Mesothelial cell of epicardium (in vitro differentiated cells): Measurements from ENCODE around the gene RBM33. TPM values are rescaled to one million over a fixed set of nuclear protein-coding genes. Genes with fewer than 3 reads are reported as not detected.

ENCODE experiments used
- DNase-seq, 2 experiments: peaks; one replicate each; pipeline ENCODE4 v3.0.0; 2021; ENCODE audit warnings: low spot score in 2 of 2; ENCODE audit not compliant: unreplicated experiment in 2 of 2
- H3K27ac Mint-ChIP-seq: 2 replicates; pipeline ENCODE4 v1.8.0; 2021; ENCODE audit warnings: mixed read lengths
- H3K27me3 Mint-ChIP-seq: 2 replicates; pipeline ENCODE4 v1.8.0; 2021; ENCODE audit warnings: low read depth, mixed read lengths
- H3K36me3 Mint-ChIP-seq: 2 replicates; pipeline ENCODE4 v1.8.0; 2021; ENCODE audit warnings: mixed read lengths
- H3K4me1 Mint-ChIP-seq: 2 replicates; pipeline ENCODE4 v1.8.0; 2021; ENCODE audit warnings: mixed read lengths
- H3K4me3 Mint-ChIP-seq: 2 replicates; pipeline ENCODE4 v1.8.0; 2021; ENCODE audit warnings: mild to moderate bottlenecking, moderate library complexity, mixed read lengths
- H3K9me3 Mint-ChIP-seq: 2 replicates; pipeline ENCODE4 v1.8.0; 2021; ENCODE audit warnings: mixed read lengths
- total RNA-seq: library from RNA; stranded (reverse); gene quantifications from 3 replicates; pipeline ENCODE4 v1.2.1, GENCODE V29; 2021
- TF ChIP-seq, protein P1 (sequence below): fragments of 200-600 bp; sonication (generic); IDR thresholded peaks from one replicate; pipeline ENCODE4 v1.5.0; 2021; ENCODE audit warnings: antibody characterized with exemption; ENCODE audit not compliant: unreplicated experiment

RBM33 gene
- total RNA-seq, 1 donor from 2014 or later = 83.4 TPM

DNA sequence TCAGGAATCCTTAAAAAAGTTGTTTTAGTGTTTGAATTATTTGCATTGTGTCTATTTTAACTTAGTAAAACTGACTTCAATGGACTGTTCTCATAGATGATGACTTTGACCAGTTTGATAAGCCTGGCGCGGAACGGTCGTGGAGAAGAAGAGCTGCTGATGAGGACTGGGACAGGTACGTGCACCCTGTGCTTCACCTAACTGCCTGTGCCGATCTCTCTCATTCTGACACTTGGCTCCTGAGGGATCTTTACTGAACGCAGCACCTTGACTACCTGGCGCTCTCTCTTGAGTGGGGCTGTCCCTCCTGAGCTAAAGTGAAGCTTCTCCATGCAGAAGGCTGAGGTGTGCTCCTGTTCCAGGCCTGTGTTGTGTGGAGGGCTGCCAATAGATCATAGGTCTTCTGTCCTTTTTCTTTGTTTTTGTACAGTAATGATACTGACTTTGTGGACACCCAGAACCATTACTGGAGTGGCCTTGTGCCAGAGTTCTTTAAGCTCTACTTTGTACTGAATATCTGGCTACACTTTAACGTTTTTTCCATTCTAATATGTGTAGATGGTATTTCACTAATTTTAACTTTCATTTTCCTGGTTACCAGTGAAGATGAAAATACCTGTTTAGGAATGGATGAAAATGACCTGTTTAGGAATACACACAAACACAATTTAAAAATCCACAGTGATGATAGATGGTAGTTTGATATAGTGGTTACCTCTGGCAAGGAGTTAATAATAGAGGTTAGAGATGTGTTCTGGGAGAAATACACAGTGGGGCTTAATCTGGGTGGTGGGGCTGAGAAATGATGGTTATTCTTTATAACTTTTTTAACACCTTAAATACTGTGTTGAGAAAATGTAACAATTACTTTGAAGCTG, 20.9 kb downstream of the RBM33 start:
- no peak for DNase-seq
- no peaks in the 10 kb centered on the region for H3K27me3 Mint-ChIP-seq
- H3K36me3 Mint-ChIP-seq = peaks cover 26% of the 10 kb centered on the region
- peak overlapping the region; percentile 80 for H3K27ac Mint-ChIP-seq
- H3K9me3 Mint-ChIP-seq = peaks cover 15% of the 10 kb centered on the region
- peaks cover 21% of the 10 kb centered on the region for H3K4me1 Mint-ChIP-seq
- TF ChIP-seq, protein P1, sequence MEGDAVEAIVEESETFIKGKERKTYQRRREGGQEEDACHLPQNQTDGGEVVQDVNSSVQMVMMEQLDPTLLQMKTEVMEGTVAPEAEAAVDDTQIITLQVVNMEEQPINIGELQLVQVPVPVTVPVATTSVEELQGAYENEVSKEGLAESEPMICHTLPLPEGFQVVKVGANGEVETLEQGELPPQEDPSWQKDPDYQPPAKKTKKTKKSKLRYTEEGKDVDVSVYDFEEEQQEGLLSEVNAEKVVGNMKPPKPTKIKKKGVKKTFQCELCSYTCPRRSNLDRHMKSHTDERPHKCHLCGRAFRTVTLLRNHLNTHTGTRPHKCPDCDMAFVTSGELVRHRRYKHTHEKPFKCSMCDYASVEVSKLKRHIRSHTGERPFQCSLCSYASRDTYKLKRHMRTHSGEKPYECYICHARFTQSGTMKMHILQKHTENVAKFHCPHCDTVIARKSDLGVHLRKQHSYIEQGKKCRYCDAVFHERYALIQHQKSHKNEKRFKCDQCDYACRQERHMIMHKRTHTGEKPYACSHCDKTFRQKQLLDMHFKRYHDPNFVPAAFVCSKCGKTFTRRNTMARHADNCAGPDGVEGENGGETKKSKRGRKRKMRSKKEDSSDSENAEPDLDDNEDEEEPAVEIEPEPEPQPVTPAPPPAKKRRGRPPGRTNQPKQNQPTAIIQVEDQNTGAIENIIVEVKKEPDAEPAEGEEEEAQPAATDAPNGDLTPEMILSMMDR = no peak
- H3K4me3 Mint-ChIP-seq = no peak overlapping the region

DNA sequence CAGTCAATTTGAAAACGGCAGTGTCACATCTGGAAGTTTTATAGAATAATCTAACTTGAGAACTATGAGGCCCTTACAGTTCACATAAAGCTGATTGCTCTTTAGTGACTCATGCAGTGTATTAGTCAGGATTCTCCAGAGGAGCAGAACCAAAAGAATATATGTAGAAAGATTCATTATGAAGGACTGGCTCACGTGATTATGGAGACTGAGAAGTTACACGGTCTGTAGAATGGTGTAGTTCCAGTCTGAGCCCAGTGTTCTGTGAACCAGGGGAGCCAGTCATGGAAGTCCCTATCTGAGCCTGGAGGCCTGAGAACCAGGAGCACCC, 21.5 kb downstream of the RBM33 start:
- TF ChIP-seq, protein P1 = no peak
- H3K27ac Mint-ChIP-seq = peak overlapping the region; percentile 22
- no peak for DNase-seq
- peaks cover 9% of the 10 kb centered on the region for H3K9me3 Mint-ChIP-seq
- H3K36me3 Mint-ChIP-seq = peaks cover 20% of the 10 kb centered on the region
- H3K4me1 Mint-ChIP-seq = peaks cover 27% of the 10 kb centered on the region
- H3K4me3 Mint-ChIP-seq = no peak overlapping the region
- no peaks in the 10 kb centered on the region for H3K27me3 Mint-ChIP-seq

DNA sequence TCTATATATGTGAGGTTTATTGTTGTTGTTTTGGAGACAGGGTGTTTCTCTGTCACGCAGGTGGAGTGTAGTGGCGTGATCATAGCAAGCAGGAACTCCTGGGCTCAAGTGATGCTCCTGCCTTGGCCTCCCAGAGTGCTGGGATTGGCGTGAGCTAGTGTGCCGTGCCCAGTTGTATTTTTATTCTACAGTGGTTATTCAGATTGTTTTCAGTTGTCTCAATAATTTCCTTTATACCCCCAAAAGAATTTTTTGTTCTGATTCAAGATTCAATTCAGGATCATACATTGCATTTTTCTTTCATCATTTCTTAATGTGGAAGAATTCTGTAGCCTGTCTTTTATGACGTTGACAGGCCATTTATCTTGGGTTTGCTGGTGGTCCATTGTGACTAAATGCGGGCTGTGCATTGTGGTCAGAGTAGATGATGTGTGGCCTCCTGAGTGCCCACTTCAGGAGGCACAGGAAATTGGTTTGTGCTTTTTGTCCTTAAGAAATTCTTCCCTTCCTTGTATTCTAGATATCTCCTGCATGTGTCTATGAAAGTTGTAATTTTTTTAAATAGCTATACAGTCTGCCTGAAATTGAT, 22.9 kb downstream of the RBM33 start:
- Mint-ChIP-seq H3K27ac (no peak overlapping the region), H3K4me1 (peaks cover 32% of the 10 kb centered on the region), H3K36me3 (peaks cover 12% of the 10 kb centered on the region), H3K27me3 (no peaks in the 10 kb centered on the region), H3K4me3 (no peak overlapping the region), H3K9me3 (peaks cover under 1% of the 10 kb centered on the region)
- TF ChIP-seq, protein P1 = no peak
- DNase-seq = no peak

DNA sequence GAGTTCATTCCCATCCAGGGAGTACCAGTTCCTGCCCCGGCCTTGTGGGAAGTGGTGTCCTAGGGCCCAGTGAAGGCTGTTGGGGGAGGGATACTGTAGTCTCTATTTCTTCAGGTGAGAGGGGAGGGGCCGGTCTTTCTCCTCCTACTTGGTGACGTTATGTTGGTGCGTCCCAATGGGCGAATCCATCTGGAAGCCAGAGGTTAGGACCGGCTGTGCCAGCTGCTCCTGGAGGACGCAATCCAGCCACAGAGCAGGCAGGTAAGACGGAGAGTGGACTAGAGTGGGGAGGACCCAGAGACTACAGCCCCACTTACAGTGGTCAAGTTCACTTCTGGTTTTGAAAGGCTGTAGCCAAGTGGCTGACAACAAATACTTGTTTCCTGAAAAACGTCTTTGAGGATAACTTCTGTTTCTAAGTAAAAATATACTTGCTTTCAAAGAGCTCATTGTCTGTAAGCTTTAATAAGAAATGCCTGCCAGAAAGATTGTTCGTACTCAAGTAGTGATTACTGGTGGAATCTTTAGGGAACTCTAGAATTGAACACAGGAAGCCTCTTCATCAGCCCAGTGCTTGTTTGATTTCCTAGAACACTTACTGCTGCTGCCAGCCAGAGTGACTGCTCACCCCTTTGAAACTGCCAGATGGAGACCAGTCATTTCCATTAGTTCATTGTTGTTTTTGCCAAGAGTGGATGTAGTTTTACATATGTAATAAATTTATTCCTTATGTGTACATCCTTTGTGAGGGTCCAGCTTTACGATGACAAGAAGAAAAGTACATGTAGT, 25.4 kb downstream of the RBM33 start:
- DNase-seq = no peak
- TF ChIP-seq, protein P1 = no peak

DNA sequence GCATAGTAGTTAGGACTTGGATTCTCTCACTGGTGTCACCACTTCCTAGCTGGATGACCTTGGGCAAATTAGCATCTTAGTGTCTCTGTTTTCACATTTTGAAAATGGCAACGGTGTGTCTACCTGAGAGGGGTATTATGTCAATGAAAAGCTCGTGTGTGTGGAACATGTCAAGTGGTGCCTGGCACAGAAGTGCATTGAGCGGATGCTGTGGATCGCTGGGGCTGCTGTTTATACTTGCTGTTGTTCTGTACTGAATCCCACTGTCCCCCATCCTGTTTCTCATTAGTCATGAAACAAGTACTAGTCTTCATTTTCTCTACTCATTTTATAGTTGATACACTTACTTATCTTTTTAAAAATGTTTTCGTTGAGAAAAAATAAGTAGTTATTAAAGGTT, 26.1 kb downstream of the RBM33 start:
- Mint-ChIP-seq H3K36me3 (peaks cover 4% of the 10 kb centered on the region), H3K4me1 (peaks cover 18% of the 10 kb centered on the region), H3K9me3 (no peaks in the 10 kb centered on the region), H3K4me3 (no peak overlapping the region), H3K27me3 (no peaks in the 10 kb centered on the region), H3K27ac (peak overlapping the region; percentile 40)
- TF ChIP-seq, protein P1 = no peak
- DNase-seq = no peak

More for the DNA sequence above, 25.4 kb downstream of the RBM33 start:
- no peaks in the 10 kb centered on the region for H3K27me3 Mint-ChIP-seq
- H3K4me3 Mint-ChIP-seq = no peak overlapping the region
- peaks cover 24% of the 10 kb centered on the region for H3K4me1 Mint-ChIP-seq
- no peaks in the 10 kb centered on the region for H3K9me3 Mint-ChIP-seq
- peaks cover 10% of the 10 kb centered on the region for H3K36me3 Mint-ChIP-seq
- H3K27ac Mint-ChIP-seq = no peak overlapping the region
